Activated CD4-positive, alpha-beta T cell treated with anti-CD3 and anti-CD28 coated beads, Interleukin-2, amount 50 U/mL, for 48 hours (primary cell): Measurements from ENCODE around the gene TNRC6C.
"Not testable (repeated sequence)": the region's sequence is repeated elsewhere in the genome, so short reads cannot be mapped to it uniquely, and the experiment has no call there.

Source experiments
- DNase-seq, 2 experiments: peaks; one replicate each; pipeline ENCODE4 v3.0.0-alpha.2; 2020

TNRC6C gene

GRCh38 chr17:78048346-78049292 is 90.1 kb downstream of the TNRC6C start:
- no peak for DNase-seq

- DNase-seq, result no peak
These were observed 91.1 kb downstream of the TNRC6C start for GRCh38 chr17:78049609-78050008.

DNA sequence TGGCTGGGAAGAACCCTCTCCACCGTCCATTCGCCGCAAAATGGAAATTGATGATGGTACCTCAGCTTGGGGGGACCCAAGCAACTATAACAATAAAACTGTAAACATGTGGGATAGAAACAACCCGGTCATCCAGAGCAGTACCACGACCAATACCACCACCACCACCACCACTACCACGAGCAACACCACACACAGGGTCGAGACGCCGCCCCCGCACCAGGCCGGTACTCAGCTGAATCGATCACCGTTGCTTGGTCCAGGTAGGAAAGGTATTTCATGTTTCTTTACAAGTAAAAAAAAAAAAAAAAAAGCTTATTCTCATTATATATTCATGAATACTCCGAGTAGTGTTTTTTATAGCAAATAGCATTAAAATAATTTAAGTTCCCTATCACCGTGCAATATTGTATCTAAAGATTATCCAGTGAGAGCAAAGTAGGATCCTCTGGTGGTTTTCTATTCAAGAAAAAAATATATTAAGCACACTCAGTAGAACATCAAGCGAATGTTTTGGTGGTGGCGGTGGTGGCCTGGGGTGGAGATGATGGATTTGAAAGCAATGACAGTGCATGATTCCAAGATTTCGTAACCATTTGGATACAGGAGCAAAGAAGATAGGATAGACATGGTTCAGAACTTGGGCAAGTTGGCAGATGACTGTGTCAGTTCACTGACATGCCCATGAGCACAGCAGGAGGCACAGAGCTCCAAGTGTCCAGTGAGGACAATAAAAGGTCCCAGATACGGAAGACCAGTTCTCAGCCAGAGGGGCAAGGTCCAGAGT is 92.9 kb downstream of the TNRC6C start:
- DNase-seq, result no peak

- DNase-seq, result no peak
These were observed 95.4 kb downstream of the TNRC6C start for GRCh38 chr17:78053777-78054468.

DNA sequence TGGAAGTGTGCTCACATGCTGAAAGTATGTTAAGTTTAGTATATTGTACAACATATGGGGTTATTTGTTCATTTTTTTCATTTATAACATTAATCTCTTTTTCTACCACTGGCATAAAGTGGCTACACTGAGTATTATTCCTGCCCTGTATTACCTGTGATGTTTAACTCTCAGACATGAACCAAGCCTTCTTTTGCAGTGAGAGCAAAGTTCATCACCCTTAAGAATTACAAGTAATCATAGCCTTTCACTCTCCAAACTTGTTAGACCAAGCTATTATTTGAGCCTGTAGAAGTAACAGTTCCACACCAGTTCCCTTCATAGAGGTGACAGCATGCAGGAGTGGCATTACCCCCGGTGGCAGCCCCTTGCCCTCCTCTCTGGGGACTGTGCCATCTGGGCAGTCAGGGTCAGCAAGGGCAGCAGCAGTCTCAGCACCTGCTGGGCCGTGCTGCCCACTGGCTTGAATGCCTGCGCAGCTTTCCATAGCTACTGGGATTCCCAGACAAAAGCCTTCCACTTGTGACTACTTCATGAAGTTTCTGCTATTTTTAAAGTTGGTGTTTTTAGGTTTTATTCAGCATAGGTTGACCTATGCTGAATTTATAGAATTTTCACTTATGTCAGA is 98.7 kb downstream of the TNRC6C start:
- DNase-seq, result no peak

DNA sequence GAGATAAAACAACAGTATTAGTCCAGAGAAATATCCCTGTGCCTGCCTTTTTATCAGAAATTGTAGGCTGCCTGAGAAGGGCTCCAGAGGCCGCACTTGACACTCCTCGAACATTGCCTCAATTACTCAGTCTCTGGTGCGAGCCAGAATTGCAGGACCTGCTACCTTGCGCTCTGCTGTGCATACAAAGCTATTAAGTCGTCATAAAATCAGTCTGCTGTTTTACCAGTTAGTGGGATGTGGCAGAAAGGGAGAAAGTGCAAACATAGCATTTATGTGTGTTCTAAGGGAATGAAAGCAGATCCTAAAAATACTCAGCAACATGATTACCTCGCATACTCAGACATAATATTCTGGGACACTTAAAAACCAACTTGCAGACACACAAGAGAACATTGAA is 99.5 kb downstream of the TNRC6C start:
- DNase-seq, result no peak

GRCh38 chr17:78058581-78058980 is 100.1 kb downstream of the TNRC6C start:
- no peak for DNase-seq

- DNase-seq, result no peak
These were observed 104.1 kb downstream of the TNRC6C start for GRCh38 chr17:78062596-78062995.

DNA sequence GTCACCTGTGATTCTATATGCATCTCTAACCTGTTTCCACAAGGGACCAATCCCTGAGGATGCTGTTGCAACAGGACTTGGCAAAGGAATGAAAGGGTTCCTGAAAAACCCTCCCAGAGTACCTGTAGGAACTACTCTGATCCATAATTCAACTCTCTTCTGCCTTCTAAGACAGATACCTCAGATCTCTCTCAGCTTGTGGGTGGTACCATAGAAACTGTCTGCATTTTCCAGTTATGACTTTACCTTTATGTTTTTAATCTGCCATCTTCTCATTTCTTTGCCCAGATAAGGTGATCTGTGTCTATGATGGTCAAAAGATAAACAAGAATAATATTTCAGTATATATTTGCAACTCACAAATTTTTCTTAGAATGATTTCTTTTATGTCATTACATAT is 105.0 kb downstream of the TNRC6C start:
- DNase-seq, result no peak

- DNase-seq, result no peak
These were observed 106.2 kb downstream of the TNRC6C start for GRCh38 chr17:78064708-78065107.

DNA sequence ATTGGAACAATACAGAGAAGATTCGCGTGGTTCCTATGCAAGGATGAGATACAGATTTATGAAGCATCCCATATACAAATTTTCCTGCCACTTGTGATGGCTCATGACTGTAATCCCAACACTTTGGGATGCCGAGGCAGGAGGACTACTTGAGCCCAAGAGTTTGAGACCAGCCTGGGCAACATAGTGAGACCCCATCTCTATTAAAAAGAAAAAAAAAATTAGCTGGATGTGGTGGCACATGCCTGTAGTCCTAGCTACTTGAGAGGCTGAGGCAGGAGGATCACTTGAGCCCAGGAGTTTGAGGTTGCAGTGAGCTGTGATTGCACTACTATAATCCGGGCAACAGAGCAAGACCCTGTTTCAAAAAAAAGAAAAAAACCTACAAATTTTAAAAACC is 108.5 kb downstream of the TNRC6C start:
- not testable (repeated sequence) for DNase-seq

GRCh38 chr17:78069695-78070094 is 111.2 kb downstream of the TNRC6C start:
- no peak for DNase-seq

DNA sequence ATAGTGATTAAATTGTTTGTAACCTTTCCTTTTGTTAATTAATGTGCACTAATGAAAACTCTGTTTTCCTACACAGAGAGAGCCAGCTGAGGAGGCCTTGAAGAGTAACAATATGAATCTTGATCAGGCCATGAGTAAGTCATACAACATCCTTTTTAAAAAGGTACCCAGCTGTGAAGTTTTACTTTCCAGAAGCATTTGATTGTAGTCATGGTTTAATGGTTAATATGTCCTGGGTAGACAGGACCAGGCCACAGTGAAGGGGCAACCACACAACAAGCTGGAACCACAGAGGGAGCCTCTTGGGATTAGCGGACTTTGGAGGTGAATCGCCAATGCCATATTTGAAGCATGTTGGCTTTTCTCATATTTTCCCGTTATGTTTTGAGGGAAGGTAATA is 114.5 kb downstream of the TNRC6C start:
- no peak for DNase-seq

- DNase-seq, result no peak
These were observed 116.5 kb downstream of the TNRC6C start for GRCh38 chr17:78075011-78075410.

GRCh38 chr17:78075545-78075944 is 117.0 kb downstream of the TNRC6C start:
- no peak for DNase-seq

GRCh38 chr17:78079253-78079652 is 120.8 kb downstream of the TNRC6C start:
- DNase-seq, result no peak

DNA sequence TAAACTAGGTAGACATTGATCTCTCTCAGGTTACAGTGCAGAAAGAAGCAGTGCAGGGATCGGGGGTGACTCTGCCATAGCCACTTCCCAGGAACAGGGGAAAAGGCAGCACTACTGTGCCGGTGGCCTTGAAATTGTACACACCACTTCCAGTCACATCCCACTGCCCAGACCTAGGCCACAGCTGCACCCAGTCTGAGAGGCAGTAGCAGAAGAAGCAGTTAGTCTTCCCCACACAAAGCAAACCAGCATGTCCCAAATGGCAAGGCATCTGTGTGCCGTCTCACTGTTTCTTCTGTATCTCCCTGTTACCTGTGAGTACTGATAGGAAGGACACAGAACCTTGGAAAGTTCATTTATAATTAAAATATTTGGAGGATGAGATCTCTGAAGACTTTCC is 123.0 kb downstream of the TNRC6C start:
- DNase-seq, result no peak

DNA sequence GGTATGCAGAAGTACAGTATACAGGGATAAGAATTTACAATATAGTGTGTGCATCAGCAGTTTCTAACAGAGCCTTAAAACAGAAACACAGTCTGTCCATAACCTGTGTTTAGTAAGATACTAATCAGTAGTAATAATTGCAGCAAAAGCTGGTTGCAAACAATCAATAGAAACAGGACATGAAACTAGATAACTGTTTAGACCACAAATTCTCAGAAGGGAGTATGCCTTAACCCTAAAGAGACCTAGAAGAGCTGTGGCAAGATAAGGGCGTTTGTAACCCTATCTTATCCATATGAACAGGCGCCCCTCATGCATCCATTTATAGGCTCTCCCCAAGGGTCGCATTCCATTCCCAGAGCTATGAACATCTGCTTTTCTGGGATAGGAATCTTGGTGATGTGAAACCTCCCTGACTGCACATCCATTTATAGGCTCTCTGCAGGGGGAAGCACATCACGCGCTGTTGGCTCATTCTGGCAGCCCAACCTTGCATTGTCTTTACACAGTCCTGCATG is 123.9 kb downstream of the TNRC6C start:
- DNase-seq, result not testable (repeated sequence)

DNA sequence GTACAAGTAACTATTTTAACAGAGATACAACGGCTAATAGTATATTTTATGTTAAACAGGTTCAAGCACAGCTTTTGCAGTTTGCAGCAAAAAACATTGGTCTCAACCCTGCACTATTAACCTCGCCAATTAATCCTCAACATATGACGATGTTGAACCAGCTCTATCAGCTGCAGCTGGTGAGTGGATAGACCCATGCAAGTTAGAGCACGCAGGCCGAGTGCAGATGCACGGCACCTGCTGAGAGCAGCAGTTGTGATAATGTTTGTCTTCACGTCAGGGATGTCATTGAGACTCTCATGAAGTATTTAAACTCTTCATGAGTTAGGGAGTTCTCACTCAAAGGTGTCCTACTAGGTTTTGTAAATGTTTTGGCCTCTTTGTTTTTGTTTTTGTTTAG is 124.5 kb downstream of the TNRC6C start:
- no peak for DNase-seq

- no peak for DNase-seq
These were observed 128.2 kb downstream of the TNRC6C start for GRCh38 chr17:78086740-78087139.

GRCh38 chr17:78088529-78088928 is 130.0 kb downstream of the TNRC6C start:
- no peak for DNase-seq

- DNase-seq, result no peak
These were observed 131.2 kb downstream of the TNRC6C start for GRCh38 chr17:78089576-78090281.
